Measurements from ENCODE around the gene TFEC. TPM values are rescaled to one million over a fixed set of nuclear protein-coding genes. Genes with fewer than 3 reads are reported as not detected.
"Not testable (repeated sequence)": the region's sequence is repeated elsewhere in the genome, so short reads cannot be mapped to it uniquely, and the experiment has no call there.

The TFEC gene
- total RNA-seq, 1 donor: not detected

GRCh38 chr7:115937960-115938359, 92.6 kb downstream of the TFEC start:
- H3K4me3 ChIP-seq (ENCODE audit: low read depth, low read length): no peak overlapping the region
- TF ChIP-seq CTCF (IDR thresholded peaks at IDR 0.05; ENCODE audit: insufficient read depth, low read depth, low read length): no peak
- no peak for DNase-seq (ENCODE audit: low read depth)

GRCh38 chr7:115933471-115933870, 97.1 kb downstream of the TFEC start:
- no peak for TF ChIP-seq CTCF (IDR thresholded peaks at IDR 0.05; ENCODE audit: insufficient read depth, low read depth, low read length)
- no peak overlapping the region for H3K4me3 ChIP-seq (ENCODE audit: low read depth, low read length)
- DNase-seq (ENCODE audit: low read depth): no peak

- no peak for TF ChIP-seq CTCF (IDR thresholded peaks at IDR 0.05; ENCODE audit: insufficient read depth, low read depth, low read length)
- no peak for DNase-seq (ENCODE audit: low read depth)
Measured at GRCh38 chr7:115932880-115933279, 97.7 kb downstream of the TFEC start.

GRCh38 chr7:115930184-115930583, 100.4 kb downstream of the TFEC start:
- not testable (repeated sequence) for DNase-seq (ENCODE audit: low read depth)

More at GRCh38 chr7:115932880-115933279, 97.7 kb downstream of the TFEC start:
- no peak overlapping the region for H3K4me3 ChIP-seq (ENCODE audit: low read depth, low read length)

GRCh38 chr7:115929736-115930135, 100.8 kb downstream of the TFEC start:
- not testable (repeated sequence) for H3K4me3 ChIP-seq (ENCODE audit: low read depth, low read length); DNase-seq (ENCODE audit: low read depth)

More at GRCh38 chr7:115930184-115930583, 100.4 kb downstream of the TFEC start:
- not testable (repeated sequence) for H3K4me3 ChIP-seq (ENCODE audit: low read depth, low read length)

GRCh38 chr7:115924411-115924810, 106.2 kb downstream of the TFEC start:
- no peak for TF ChIP-seq CTCF (IDR thresholded peaks at IDR 0.05; ENCODE audit: insufficient read depth, low read depth, low read length)
- no peak overlapping the region for H3K4me3 ChIP-seq (ENCODE audit: low read depth, low read length)
- DNase-seq (ENCODE audit: low read depth): no peak

- no peak for DNase-seq (ENCODE audit: low read depth)
- H3K4me3 ChIP-seq (ENCODE audit: low read depth, low read length): no peak overlapping the region
- no peak for TF ChIP-seq CTCF (IDR thresholded peaks at IDR 0.05; ENCODE audit: insufficient read depth, low read depth, low read length)
Measured at GRCh38 chr7:115920367-115920766, 110.2 kb downstream of the TFEC start.

- no peak for TF ChIP-seq CTCF (IDR thresholded peaks at IDR 0.05; ENCODE audit: insufficient read depth, low read depth, low read length)
- no peak for DNase-seq (ENCODE audit: low read depth)
- H3K4me3 ChIP-seq (ENCODE audit: low read depth, low read length): no peak overlapping the region
Measured at GRCh38 chr7:115914951-115915350, 115.6 kb downstream of the TFEC start.

Data from fibroblast of villous mesenchyme (primary cell).